ENCODE results near the gene CCL8.

CCL8 gene

GRCh38 chr17:34366529-34367107 lies 47.4 kb downstream of the CCL8 start:
- no peak for DNase-seq (ENCODE audit: low read depth in 2 of 2, low spot score in 1 of 2)

GRCh38 chr17:34367486-34368195 lies 48.4 kb downstream of the CCL8 start:
- no peak for DNase-seq (ENCODE audit: low read depth in 2 of 2, low spot score in 1 of 2)

DNA sequence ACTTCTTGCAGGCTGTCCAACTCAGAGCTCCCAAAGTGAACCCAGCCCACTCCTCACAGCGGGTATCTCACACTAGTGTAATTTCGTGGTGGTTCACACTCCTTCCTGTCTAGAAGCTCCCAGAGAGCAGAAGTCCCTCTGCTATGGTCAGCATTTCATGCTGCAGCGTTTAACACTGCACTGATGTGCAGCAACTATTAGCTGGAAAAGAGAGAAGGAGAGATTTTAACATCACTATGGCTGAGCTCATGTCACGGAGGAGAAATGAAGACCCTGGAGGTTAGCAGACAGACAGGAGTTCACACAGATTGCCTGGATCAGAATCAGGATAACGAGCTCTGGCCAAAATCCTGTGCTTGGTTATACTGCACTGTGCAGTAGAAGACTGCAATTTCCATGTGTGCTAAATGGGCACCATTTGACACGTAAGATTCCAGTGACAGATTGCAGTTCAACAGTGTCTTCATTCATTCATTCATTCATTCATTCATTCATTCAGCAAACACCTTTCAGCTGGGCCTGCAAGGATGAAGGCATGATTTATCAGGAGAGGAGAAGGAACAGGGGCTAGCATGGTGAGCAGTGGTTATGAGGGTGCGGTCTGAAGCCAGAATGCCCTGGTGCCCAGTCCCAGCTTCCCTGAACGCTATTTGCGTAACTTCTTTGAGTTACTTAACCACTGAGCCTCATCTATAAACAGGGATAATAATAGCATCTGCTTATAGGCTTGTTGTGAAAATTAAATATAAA lies 49.1 kb downstream of the CCL8 start:
- DNase-seq (ENCODE audit: low read depth in 2 of 2, low spot score in 1 of 2), result no peak

DNA sequence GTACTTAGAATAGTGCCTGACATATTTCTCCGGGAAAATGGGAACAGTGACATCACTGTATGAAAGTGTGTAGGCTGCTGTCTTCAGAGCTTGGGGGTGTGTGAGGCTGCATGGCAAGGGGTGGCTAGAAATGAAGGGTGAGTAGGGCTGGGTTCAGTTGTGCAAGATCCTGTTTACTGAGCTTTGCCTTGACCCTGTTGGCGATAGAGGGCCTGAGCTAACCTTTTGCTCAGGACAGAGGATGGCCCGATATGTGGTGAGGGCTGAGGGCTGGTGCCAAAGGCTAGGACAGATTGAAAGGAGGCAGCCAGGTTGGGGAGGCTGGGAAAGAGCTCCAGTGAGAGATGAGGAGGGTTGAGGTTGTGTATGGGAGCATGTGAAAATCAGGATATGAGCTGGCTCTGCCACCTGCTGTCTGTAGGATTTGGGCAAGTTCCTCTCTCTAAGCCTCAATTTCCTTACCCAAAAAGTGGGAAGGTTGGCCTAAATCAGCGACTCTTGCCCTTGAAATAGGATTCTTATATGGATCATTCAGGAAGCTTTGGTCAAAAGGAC lies 49.8 kb downstream of the CCL8 start:
- DNase-seq (ENCODE audit: low read depth in 2 of 2, low spot score in 1 of 2), result no peak

DNA sequence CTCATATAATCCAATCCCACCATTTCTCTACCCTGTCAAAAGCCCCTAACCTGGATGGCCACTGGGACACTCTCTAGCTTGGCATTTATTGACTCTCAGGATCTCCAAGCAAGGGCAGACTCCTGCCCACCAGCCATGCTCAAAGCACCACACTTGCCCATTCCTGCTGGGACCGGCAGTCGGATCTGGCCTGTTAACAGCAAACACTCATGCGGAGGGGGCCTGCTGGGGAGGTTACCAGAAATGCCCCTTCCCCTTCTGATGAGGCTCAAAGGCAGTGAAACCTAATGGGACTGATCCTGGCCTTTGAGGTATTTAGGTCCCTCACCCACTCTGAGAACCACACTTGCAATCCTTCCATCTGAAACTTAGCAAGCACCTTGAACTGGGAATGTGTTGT lies 50.3 kb downstream of the CCL8 start:
- no peak for DNase-seq (ENCODE audit: low read depth in 2 of 2, low spot score in 1 of 2)

DNA sequence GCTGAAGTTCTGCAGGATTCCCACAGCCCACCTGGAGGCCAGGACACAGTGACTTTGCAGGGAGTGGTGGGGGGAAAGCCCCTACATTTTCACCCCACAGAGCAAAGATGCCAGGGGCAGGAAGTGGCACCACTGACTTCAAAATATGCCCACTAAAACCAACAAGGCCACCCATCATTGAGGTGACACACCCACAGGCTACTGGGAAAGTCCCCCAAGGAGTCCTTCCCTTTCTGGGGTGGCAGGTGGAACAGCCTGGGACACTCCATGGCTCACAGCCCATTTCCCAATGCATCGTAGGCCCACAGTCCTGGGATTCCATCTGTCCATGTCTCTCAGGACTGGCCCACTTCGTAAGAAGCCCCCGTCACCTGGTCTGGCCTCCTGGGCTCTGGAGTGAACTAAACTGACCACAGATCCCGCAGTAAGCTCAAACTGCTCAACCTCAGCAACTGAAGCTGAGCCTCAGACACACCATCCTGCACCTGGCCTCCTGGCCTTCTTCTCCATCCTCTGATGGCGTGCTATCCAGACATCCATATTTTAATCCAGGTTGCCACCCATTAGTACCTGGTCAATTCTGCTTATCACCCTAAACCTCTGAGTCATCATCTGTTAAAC lies 51.3 kb downstream of the CCL8 start:
- DNase-seq (ENCODE audit: low read depth in 2 of 2, low spot score in 1 of 2), result no peak

DNA sequence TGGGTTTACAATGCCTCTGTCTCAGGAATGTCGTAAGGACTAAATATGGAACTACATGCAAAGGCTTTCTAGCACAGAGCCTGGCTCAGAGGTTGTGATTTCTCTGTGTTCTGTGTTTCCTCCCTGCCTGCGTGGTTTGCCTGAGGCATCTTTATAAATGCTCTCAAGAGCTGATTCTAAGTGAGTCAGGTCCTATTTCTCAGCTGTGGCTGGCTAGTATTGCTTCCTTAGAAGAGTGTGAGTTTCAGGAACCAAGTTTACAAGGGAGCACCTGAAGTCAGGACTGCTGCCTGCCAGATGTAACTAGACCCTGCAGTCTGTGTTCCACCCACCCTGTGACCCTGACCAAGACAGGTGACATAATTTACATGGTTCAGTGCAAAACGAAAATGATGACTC lies 51.8 kb downstream of the CCL8 start:
- no peak for DNase-seq (ENCODE audit: low read depth in 2 of 2, low spot score in 1 of 2)
